HCT116 (cell line): ENCODE results near the gene B4GALT3. TPM values are rescaled to one million over a fixed set of nuclear protein-coding genes. Genes with fewer than 3 reads are reported as not detected.

ENCODE experiments used
- ATAC-seq: fragments of 200-7000 bp; cut with Tn5 transposase; 2 replicates; pipeline ENCODE4 v1.9.1; 2020; ENCODE audit warnings: mild to moderate bottlenecking, moderate library complexity
- BruUV-seq: library from RNA; stranded (reverse); fragments of 400-500 nt; replicated peaks from 2 replicates; lab custom pipeline; 2021; lab: Mats Ljungman, UMichigan
- CTCF ChIA-PET: fragments of 300-600 bp; sonication (Branson Sonifier 250); formaldehyde crosslinking; loops from one replicate; lab custom pipeline; 2021; ENCODE audit warnings: antibody characterized with exemption; lab: Charles Lee
- POLR2A ChIA-PET: fragments of 300-600, 350-600 bp; sonication (Branson Sonifier 250); formaldehyde crosslinking; loops from one replicate; lab custom pipeline; 2021; ENCODE audit warnings: antibody characterized with exemption; lab: Charles Lee
- RAD21 ChIA-PET, 2 experiments: fragments of 300-600 bp; sonication (Branson Sonifier 250); formaldehyde crosslinking; loops; one replicate each; lab custom pipeline; 2023; ENCODE audit warnings: low total read pairs in 2 of 2; ENCODE audit not compliant: uncharacterized antibody in 2 of 2, unreplicated experiment in 2 of 2, low non-redundant PET in 1 of 2; lab: Charles Lee
- DNase-seq: peaks from one replicate; pipeline ENCODE4 v3.0.0-alpha.2; 2010; ENCODE audit warnings: low read depth, low spot score
- H2AFZ ChIP-seq: fragments of 200-600 bp; shearing (Covaris generic), sonication (generic); 2 replicates; pipeline ENCODE4 v1.6.1; 2017; ENCODE audit warnings: low read depth, mixed run types, mixed read lengths, antibody characterized with exemption, low read length; ENCODE audit not compliant: poor library complexity, severe bottlenecking
- H3K27ac ChIP-seq: 2 replicates; pipeline ENCODE4 v1.5.1; 2012; ENCODE audit warnings: low read depth, low read length
- H3K27me3 ChIP-seq: fragments of 200-600 bp; sonication (generic); 2 replicates; pipeline ENCODE4 v1.6.1; 2016; ENCODE audit warnings: mixed run types, low read length, mixed read lengths; ENCODE audit not compliant: insufficient read depth
- H3K36me3 ChIP-seq, 2 experiments: fragments of 200-500 bp in 1 of 2; fragments of 200-600 bp in 1 of 2; sonication (Bioruptor generic) in 1 of 2; sonication (generic) in 1 of 2; 2 replicates each; pipeline versions ENCODE4 v1.5.1 to v1.6.1; 2014 to 2016; ENCODE audit warnings: low read length in 2 of 2, inconsistent platforms in 1 of 2, mixed read lengths in 1 of 2, mixed run types in 1 of 2; ENCODE audit not compliant: insufficient read depth in 2 of 2, control insufficient read depth in 1 of 2
- H3K4me1 ChIP-seq, 2 experiments: fragments of 200-600 bp in 1 of 2; sonication (generic) in 1 of 2; 2 replicates each; pipeline versions ENCODE4 v1.5.1 to v1.6.1; 2012 to 2017; ENCODE audit warnings: low read length in 2 of 2, inconsistent platforms in 1 of 2, mild to moderate bottlenecking in 1 of 2, mixed read lengths in 1 of 2, mixed run types in 1 of 2, moderate library complexity in 1 of 2; ENCODE audit not compliant: insufficient read depth in 2 of 2, control insufficient read depth in 1 of 2
- H3K4me2 ChIP-seq: fragments of 200-600 bp; sonication (generic); 2 replicates; pipeline ENCODE4 v1.6.1; 2017; ENCODE audit warnings: mixed run types, low read length, mixed read lengths
- H3K4me3 ChIP-seq, 2 experiments: fragments of 200-600 bp in 1 of 2; sonication (generic) in 1 of 2; replicated peaks in 1 of 2; 2 replicates each; pipeline ENCODE4 v1.5.1; 2011 to 2016; ENCODE audit warnings: low read length in 2 of 2, control low read depth in 1 of 2, low read depth in 1 of 2, mild to moderate bottlenecking in 1 of 2, mixed read lengths in 1 of 2, mixed run types in 1 of 2
- H3K79me2 ChIP-seq: fragments of 200-600 bp; sonication (generic); 2 replicates; pipeline ENCODE4 v1.6.1; 2017; ENCODE audit warnings: mild to moderate bottlenecking, mixed run types, low read length, moderate library complexity, mixed read lengths; ENCODE audit not compliant: insufficient read depth
- H3K9ac ChIP-seq: fragments of 200-600 bp; sonication (generic); 2 replicates; pipeline ENCODE4 v1.6.1; 2016; ENCODE audit warnings: low read length, mixed read lengths
- H3K9me2 ChIP-seq: fragments of 200-600 bp; sonication (generic), shearing (Covaris generic); 2 replicates; pipeline ENCODE4 v1.6.1; 2017; ENCODE audit warnings: mixed run types, mild to moderate bottlenecking, moderate library complexity; ENCODE audit not compliant: insufficient read depth
- H3K9me3 ChIP-seq, 2 experiments: fragments of 200-500 bp in 1 of 2; fragments of 200-600 bp in 1 of 2; sonication (Bioruptor generic) in 1 of 2; sonication (generic) in 1 of 2; 2 replicates each; pipeline ENCODE4 v1.6.1; 2014 to 2017; ENCODE audit warnings: low read length in 2 of 2, mixed read lengths in 2 of 2, inconsistent platforms in 1 of 2, low read depth in 1 of 2, mild to moderate bottlenecking in 1 of 2, mixed run types in 1 of 2, moderate library complexity in 1 of 2; ENCODE audit not compliant: control insufficient read depth in 1 of 2, insufficient read depth in 1 of 2
- H4K20me1 ChIP-seq: fragments of 200-600 bp; sonication (generic), shearing (Covaris generic); 2 replicates; pipeline ENCODE4 v1.6.1; 2017; ENCODE audit warnings: mixed run types, mild to moderate bottlenecking, moderate library complexity; ENCODE audit not compliant: insufficient read depth
- ATF3 ChIP-seq: IDR thresholded peaks from 2 replicates; pipeline ENCODE4 v1.6.1; 2012
- CEBPB ChIP-seq: IDR thresholded peaks from 2 replicates; pipeline ENCODE4 v1.6.1; 2012; ENCODE audit warnings: low read depth
- ELF1 ChIP-seq: IDR thresholded peaks from 2 replicates; pipeline ENCODE4 v1.6.1; 2012; ENCODE audit warnings: low read depth, borderline replicate concordance
- EZH2 ChIP-seq: fragments of 200-600 bp; sonication (generic); IDR thresholded peaks from 2 replicates; pipeline ENCODE4 v1.6.1; 2017; ENCODE audit warnings: antibody characterized with exemption, mixed run types
- EZH2phosphoT487 ChIP-seq: fragments of 200-600 bp; IDR thresholded peaks from 2 replicates; pipeline ENCODE4 v1.6.1; 2018; ENCODE audit warnings: antibody characterized with exemption, borderline replicate concordance
- FOSL1 ChIP-seq: IDR thresholded peaks from 2 replicates; pipeline ENCODE4 v1.6.1; 2012; ENCODE audit warnings: low read depth
- JUND ChIP-seq: IDR thresholded peaks from 2 replicates; pipeline ENCODE4 v1.6.1; 2012
- MAX ChIP-seq: IDR thresholded peaks from 2 replicates; pipeline ENCODE4 v1.6.1; 2012
- POLR2A ChIP-seq: IDR thresholded peaks from 2 replicates; pipeline ENCODE4 v1.7.0; 2011; ENCODE audit warnings: borderline replicate concordance; ENCODE audit not compliant: insufficient read depth, insufficient read length; ENCODE audit errors: extremely low read depth
- POLR2AphosphoS5 ChIP-seq: IDR thresholded peaks from 2 replicates; pipeline ENCODE4 v1.6.1; 2011; ENCODE audit warnings: mild to moderate bottlenecking, low read depth, low read length, moderate library complexity
- RAD21 ChIP-seq: IDR thresholded peaks from 2 replicates; pipeline ENCODE4 v1.6.1; 2012; ENCODE audit warnings: low read depth, mild to moderate bottlenecking
- REST ChIP-seq: IDR thresholded peaks from 2 replicates; pipeline ENCODE4 v1.6.1; 2012; ENCODE audit warnings: low read depth
- SIN3A ChIP-seq: IDR thresholded peaks from 2 replicates; pipeline ENCODE4 v1.6.1; 2012; ENCODE audit warnings: low read depth
- SP1 ChIP-seq: IDR thresholded peaks from 2 replicates; pipeline ENCODE4 v1.6.1; 2012; ENCODE audit warnings: low read depth
- SRF ChIP-seq: IDR thresholded peaks from 2 replicates; pipeline ENCODE4 v1.6.1; 2012; ENCODE audit warnings: low read depth
- TCF7L2 ChIP-seq: IDR thresholded peaks from 2 replicates; pipeline ENCODE4 v1.7.0; 2011; ENCODE audit warnings: borderline replicate concordance, inconsistent platforms; ENCODE audit not compliant: insufficient read depth, insufficient read length; ENCODE audit errors: extremely low read depth
- YY1 ChIP-seq: IDR thresholded peaks from 2 replicates; pipeline ENCODE4 v1.6.1; 2011; ENCODE audit warnings: low read length, low read depth, moderate library complexity, mild to moderate bottlenecking; ENCODE audit not compliant: insufficient replicate concordance; ENCODE audit errors: extremely low read depth
- ZBTB33 ChIP-seq: IDR thresholded peaks from 2 replicates; pipeline ENCODE4 v1.6.1; 2011; ENCODE audit warnings: mild to moderate bottlenecking, low read length, moderate library complexity; ENCODE audit not compliant: insufficient replicate concordance; ENCODE audit errors: extremely low read depth
- ZFX ChIP-seq: fragments of 450-650 bp; IDR thresholded peaks from 2 replicates; pipeline ENCODE4 v1.6.1; 2017
- ZNF274 ChIP-seq: fragments of 200-500 bp; sonication (Bioruptor generic); IDR thresholded peaks from 2 replicates; pipeline ENCODE4 v1.6.1; 2014; ENCODE audit warnings: mild to moderate bottlenecking, low read depth, low read length, inconsistent platforms
- intact Hi-C: fragments of 100-400 bp; cut with micrococcal nuclease; formaldehyde crosslinking; loops from 2 replicates; pipeline ENCODE4 v1.10.0; 2022
- total RNA-seq: library from RNA; stranded (reverse); gene quantifications from one replicate; pipeline ENCODE4 v1.2.1, GENCODE V29; 2021; ENCODE audit not compliant: unreplicated experiment

B4GALT3 gene
- total RNA-seq, 1 experiment from 2014 or later: 53.7 TPM

- Histone ChIP-seq H3K9me2 (0 out of 2 replicates have a peak, but pooled peaks cover 3% of the 10 kb centered on the region), H3K27me3 (no peaks in the 10 kb centered on the region), H3K9ac (no peak overlapping the region), H2AFZ (no peak overlapping the region), H3K36me3 (peaks cover 18 to 24% of the 10 kb centered on the region in 2 experiments; a peak in 3 of 4 replicates), H3K9me3 (no peaks in the 10 kb centered on the region), H4K20me1 (no peaks in the 10 kb centered on the region), H3K4me3 (no peak overlapping the region), H3K4me2 (no peak overlapping the region), H3K79me2 (no peaks in the 10 kb centered on the region), H3K27ac (no peak overlapping the region), H3K4me1 (no peaks in the 10 kb centered on the region)
- TF ChIP-seq FOSL1 (no peak), ZNF274 (no peak), ZFX (no peak), ATF3 (no peak), REST (no peak), POLR2AphosphoS5 (no peak), JUND (no peak), ELF1 (no peak), ZBTB33 (no peak), RAD21 (no peak), MAX (no peak), CEBPB (no peak), SRF (no peak), SP1 (no peak), SIN3A (no peak), EZH2phosphoT487 (no peak), EZH2 (no peak), YY1 (no peak), TCF7L2 (no peak), POLR2A (no peak)
- RAD21 ChIA-PET: interaction anchor here in 1 of 2 experiments (1.3 kb wide), 1 partner anchor 8 kb away, joined by 3 read pairs; no protein-coding TSS in a partner anchor
- ATAC-seq: no peak
- intact Hi-C loops: no loop called here
- BruUV-seq: no TSS peak
- CTCF ChIA-PET: interaction anchor here (2.6 kb wide), 1 partner anchor 9 kb away, joined by 9 read pairs; the partner anchor contains the start of gene TOMM40L
- no peak for DNase-seq
- POLR2A ChIA-PET: interaction anchor here (2.2 kb wide), 1 partner anchor 9 kb away, joined by 8 read pairs; the partner anchor contains the start of gene TOMM40L
These were observed 39.8 kb upstream of the B4GALT3 start for GRCh38 chr1:161216945-161217712.
